ENCODE data around the gene EEF2K.

GRCh38 chr16:22213801-22214200 is 7.7 kb downstream of the EEF2K start:
- TF ChIP-seq ZNF274 (IDR thresholded peaks at IDR 0.05; ENCODE audit: low read depth, low read length) (no peak), YY1 (IDR thresholded peaks at IDR 0.05; ENCODE audit: insufficient read depth, insufficient read length) (no peak), SUZ12 (IDR thresholded peaks at IDR 0.05; ENCODE audit: extremely low read depth, insufficient read depth, insufficient read length) (no peak)

Measured in NT2/D1 (cell line).